Astrocyte of the cerebellum (primary cell): ENCODE results near the gene OR4C46.
"Not testable (repeated sequence)": the region's sequence is repeated elsewhere in the genome, so short reads cannot be mapped to it uniquely, and the experiment has no call there.

ENCODE experiments used
- DNase-seq: peaks from one replicate; pipeline ENCODE4 v3.0.0-alpha.2; 2011; ENCODE audit warnings: low read depth
- H3K4me3 ChIP-seq: 2 replicates; pipeline ENCODE4 v1.5.1; 2011; ENCODE audit warnings: mild to moderate bottlenecking, low read depth, low read length, moderate library complexity
- CTCF ChIP-seq: IDR thresholded peaks from 2 replicates; pipeline ENCODE4 v1.5.1; 2012; ENCODE audit warnings: low read length, low read depth, moderate library complexity, mild to moderate bottlenecking; ENCODE audit errors: missing control alignments
- in situ Hi-C: cut with HindIII; loops from 2 replicates; pipeline ENCODE4 v1.10.0; 2017; ENCODE audit warnings: low sequenced_read_pairs

Gene OR4C46

GRCh38 chr11:54603898-54604297 lies at the start of gene OR4C46:
Gene OR4C46, minus strand, starts transcription at chr11:54603998. Its CDS starts 0 bp downstream, at chr11:54603998.
- DNase-seq = no peak
- no peak within 1 kb of the TSS for H3K4me3 ChIP-seq
- in situ Hi-C loops = no loop called here
- no peak for TF ChIP-seq CTCF

GRCh38 chr11:54645606-54646005 lies 41.8 kb upstream of the OR4C46 start:
- DNase-seq, H3K4me3 ChIP-seq, in situ Hi-C loops: not testable (repeated sequence)

GRCh38 chr11:54561439-54561838 lies 42.4 kb downstream of the OR4C46 start:
- in situ Hi-C loops, DNase-seq, H3K4me3 ChIP-seq: not testable (repeated sequence)

GRCh38 chr11:54558919-54559318 lies 44.9 kb downstream of the OR4C46 start:
- H3K4me3 ChIP-seq = no peak overlapping the region
- no peak for DNase-seq
- in situ Hi-C loops = no loop called here

GRCh38 chr11:54558407-54558806 lies 45.4 kb downstream of the OR4C46 start:
- no peak for TF ChIP-seq CTCF
- no peak overlapping the region for H3K4me3 ChIP-seq
- no peak for DNase-seq
- in situ Hi-C loops = no loop called here

More at GRCh38 chr11:54558919-54559318, 44.9 kb downstream of the OR4C46 start:
- TF ChIP-seq CTCF = no peak
